Activated CD8-positive, alpha-beta memory T cell treated with anti-CD3 and anti-CD28 coated beads, Interleukin-2, amount 10 ng/mL, durations not matched to agents 7 days and 5 days (primary cell): ENCODE measurements around the gene SERPINE2. TPM values are rescaled to one million over a fixed set of nuclear protein-coding genes. Genes with fewer than 3 reads are reported as not detected.
A peak's percentile ranks its signal among the peaks of the same experiment; 100 is the strongest.

Source experiments
- ATAC-seq: fragments of 150-1000 bp; cut with Tn5 transposase; one replicate; pipeline ENCODE4 v1.10.0; 2021; ENCODE audit warnings: moderate library complexity
- CTCF ChIA-PET: fragments of 350-600 bp; sonication (Branson Sonifier 250); formaldehyde crosslinking; loops from one replicate; lab custom pipeline; 2021; ENCODE audit warnings: antibody characterized with exemption; lab: Charles Lee
- DNase-seq: peaks from one replicate; pipeline ENCODE4 v3.0.0-alpha.2; 2020
- H3K27ac Mint-ChIP-seq: one replicate; pipeline ENCODE4 v1.8.0; 2021; ENCODE audit warnings: mild to moderate bottlenecking, mixed read lengths
- H3K27me3 Mint-ChIP-seq: one replicate; pipeline ENCODE4 v1.8.0; 2021; ENCODE audit warnings: mixed read lengths
- H3K36me3 Mint-ChIP-seq: one replicate; pipeline ENCODE4 v1.8.0; 2021; ENCODE audit warnings: mild to moderate bottlenecking, mixed read lengths
- H3K4me1 Mint-ChIP-seq: one replicate; pipeline ENCODE4 v1.8.0; 2021; ENCODE audit warnings: mixed read lengths
- H3K4me3 Mint-ChIP-seq: one replicate; pipeline ENCODE4 v1.8.0; 2021; ENCODE audit warnings: mild to moderate bottlenecking, moderate library complexity, mixed read lengths
- H3K9me3 Mint-ChIP-seq: one replicate; pipeline ENCODE4 v1.8.0; 2022; ENCODE audit warnings: low read depth, mixed read lengths
- total RNA-seq, 2 experiments: library from RNA; stranded (reverse); gene quantifications; one replicate each; pipeline ENCODE4 v1.2.3, GENCODE V29; 2021

SERPINE2 gene
- total RNA-seq, 2 experiments from 2014 or later = 1.9 to 8.2 TPM

DNA sequence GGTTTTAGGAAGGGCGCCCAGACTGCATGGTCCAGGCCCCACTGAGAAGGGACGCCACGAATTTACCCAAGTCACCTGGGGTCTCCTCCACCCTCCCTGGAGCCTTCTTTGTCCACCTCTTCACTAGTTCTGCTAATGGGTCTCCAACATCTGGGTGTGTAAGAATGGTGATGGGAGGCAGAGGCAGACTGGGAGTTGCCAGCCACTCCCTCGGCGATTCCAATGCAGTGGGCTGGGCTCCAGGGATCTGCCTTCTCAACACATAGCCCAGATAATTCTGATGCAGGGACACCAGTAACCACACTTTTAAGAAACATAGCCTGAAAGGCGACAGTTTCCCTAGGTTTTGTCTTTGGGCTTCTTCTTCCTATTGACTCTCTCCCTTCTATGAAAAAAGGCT, 42.7 kb downstream of the SERPINE2 start:
- H3K4me1 Mint-ChIP-seq = peaks cover 11% of the 10 kb centered on the region
- no peak overlapping the region for H3K4me3 Mint-ChIP-seq
- no peak overlapping the region for H3K27ac Mint-ChIP-seq
- H3K9me3 Mint-ChIP-seq = no peaks in the 10 kb centered on the region
- ATAC-seq (no peak), DNase-seq (no peak)
- CTCF ChIA-PET = interaction anchor here (7.1 kb wide), 1 partner anchor 288 kb away, joined by 95 read pairs; no protein-coding TSS in a partner anchor
- no peaks in the 10 kb centered on the region for H3K36me3 Mint-ChIP-seq
- H3K27me3 Mint-ChIP-seq = no peaks in the 10 kb centered on the region

DNA sequence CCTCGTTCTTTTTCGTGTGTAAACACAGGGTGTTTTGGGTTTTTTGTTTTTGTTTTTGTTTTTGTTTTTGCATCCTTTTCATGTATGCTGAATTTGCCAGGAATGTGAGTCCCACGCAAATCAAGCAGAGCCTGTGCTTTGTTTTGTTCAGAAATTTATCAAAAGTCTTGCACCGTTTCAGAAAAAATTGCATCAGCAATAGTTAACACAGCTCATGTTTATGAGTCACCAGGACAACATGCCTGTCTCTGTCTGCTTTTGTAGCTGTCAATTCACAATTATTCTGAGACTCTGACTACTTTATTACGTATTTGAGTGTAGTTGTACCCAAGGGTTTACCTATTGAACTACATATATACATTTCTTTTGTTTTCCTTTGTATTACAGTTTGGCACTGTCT, 43.5 kb downstream of the SERPINE2 start:
- CTCF ChIA-PET = interaction anchor here (2.9 to 7.1 kb wide), 3 partner anchors 24 to 289 kb away, joined by 17 to 95 read pairs (median 57); no protein-coding TSS in a partner anchor
- DNase-seq = no peak
- H3K27ac Mint-ChIP-seq = peak overlapping the region; percentile 20
- H3K36me3 Mint-ChIP-seq = no peaks in the 10 kb centered on the region
- no peaks in the 10 kb centered on the region for H3K9me3 Mint-ChIP-seq
- H3K4me3 Mint-ChIP-seq = no peak overlapping the region
- peaks cover 11% of the 10 kb centered on the region for H3K4me1 Mint-ChIP-seq
- ATAC-seq = no peak
- H3K27me3 Mint-ChIP-seq = no peaks in the 10 kb centered on the region

DNA sequence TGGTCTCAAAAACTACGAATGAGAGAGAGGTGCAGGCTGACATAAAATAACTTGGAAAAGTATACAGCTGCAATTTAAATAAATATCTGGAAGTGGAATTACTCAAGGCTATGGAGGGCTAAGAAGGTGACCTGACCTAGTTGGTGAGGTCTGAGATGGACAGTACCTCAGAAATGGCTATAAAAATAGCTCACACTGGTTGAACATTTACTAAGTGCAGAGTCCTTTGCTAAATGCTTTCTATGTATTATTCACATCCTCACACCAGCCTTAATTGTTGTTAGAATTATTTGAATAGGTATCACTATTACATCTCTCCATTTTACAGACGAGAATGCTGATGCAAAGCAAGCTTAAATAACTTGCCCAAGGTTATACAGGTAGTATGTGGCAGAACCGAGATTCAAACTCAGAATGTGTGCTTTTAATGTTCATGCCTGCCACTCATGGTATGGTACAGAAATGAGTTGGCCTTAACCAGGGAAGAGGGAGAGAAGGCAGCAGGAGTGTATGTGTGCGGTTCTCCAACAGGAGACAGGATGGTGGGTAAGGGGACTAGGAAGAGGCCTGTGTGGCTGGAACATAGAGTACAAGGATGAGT, 44.4 kb downstream of the SERPINE2 start:
- no peaks in the 10 kb centered on the region for H3K27me3 Mint-ChIP-seq
- H3K36me3 Mint-ChIP-seq = no peaks in the 10 kb centered on the region
- no peak for DNase-seq
- no peaks in the 10 kb centered on the region for H3K9me3 Mint-ChIP-seq
- no peak overlapping the region for H3K27ac Mint-ChIP-seq
- H3K4me3 Mint-ChIP-seq = no peak overlapping the region
- no peak for ATAC-seq
- CTCF ChIA-PET = interaction anchor here (1.0 to 7.1 kb wide), 11 partner anchors 10 to 289 kb away, joined by 3 to 95 read pairs (median 11); no protein-coding TSS in a partner anchor
- peaks cover 11% of the 10 kb centered on the region for H3K4me1 Mint-ChIP-seq

DNA sequence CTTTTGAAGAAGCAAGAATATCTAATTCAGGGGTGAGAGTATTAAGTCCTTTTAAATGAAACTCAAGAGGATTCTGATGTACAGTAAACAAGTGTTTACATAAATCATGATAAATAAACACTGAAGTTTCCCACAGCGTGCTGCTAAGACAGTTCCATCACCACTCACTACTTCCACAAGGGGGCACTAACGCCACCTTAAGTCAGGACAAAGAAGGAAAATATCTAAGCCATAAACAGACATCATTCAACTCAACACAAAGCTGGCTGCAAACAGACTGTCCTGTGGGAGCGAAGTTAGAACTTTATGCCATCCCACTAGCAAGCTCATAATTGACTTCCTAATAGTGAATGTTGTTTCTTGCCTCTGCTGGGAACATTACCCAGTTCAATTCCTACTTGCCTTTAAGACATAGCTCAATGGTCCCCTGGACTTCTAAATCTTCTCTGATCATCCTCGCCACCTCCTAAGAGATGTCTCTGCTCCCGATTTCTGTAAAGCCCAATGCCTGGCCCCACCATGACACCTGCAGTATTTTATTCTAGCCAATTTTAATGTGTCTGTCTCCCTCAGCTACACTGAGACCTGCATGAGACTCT, 45.4 kb downstream of the SERPINE2 start:
- Mint-ChIP-seq H3K27me3 (no peaks in the 10 kb centered on the region), H3K4me1 (peaks cover 11% of the 10 kb centered on the region), H3K36me3 (no peaks in the 10 kb centered on the region), H3K4me3 (no peak overlapping the region), H3K27ac (no peak overlapping the region), H3K9me3 (no peaks in the 10 kb centered on the region)
- CTCF ChIA-PET = interaction anchor here (0.6 to 7.1 kb wide), 32 partner anchors 8 to 743 kb away, joined by 3 to 95 read pairs (median 4); partner anchors contain the start of gene AP1S3
- DNase-seq (peak; percentile 75), ATAC-seq (peak; percentile 79)

DNA sequence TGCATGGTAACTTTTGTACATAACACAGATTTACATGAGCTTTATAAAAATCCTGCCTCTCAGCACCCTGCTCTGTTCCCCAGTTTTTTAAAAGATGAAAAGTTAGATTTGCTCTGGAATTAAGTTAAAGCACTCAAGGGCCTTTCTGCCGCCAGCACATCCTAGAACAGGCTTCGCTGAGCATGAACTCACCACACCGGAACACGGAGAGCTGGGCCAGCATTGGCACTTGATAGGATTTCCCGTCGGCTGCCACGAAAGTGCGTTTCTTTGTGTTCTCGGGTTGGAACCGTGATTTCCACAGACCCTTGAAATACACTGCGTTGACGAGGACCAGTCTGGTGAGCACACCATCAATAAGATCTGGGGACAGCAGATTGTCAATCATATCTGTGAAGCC, 47.5 kb downstream of the SERPINE2 start:
- Mint-ChIP-seq H3K27ac (no peak overlapping the region), H3K9me3 (no peaks in the 10 kb centered on the region), H3K27me3 (peaks cover 9% of the 10 kb centered on the region), H3K36me3 (no peaks in the 10 kb centered on the region), H3K4me3 (no peak overlapping the region), H3K4me1 (peaks cover 11% of the 10 kb centered on the region)
- CTCF ChIA-PET = interaction anchor here (0.8 to 7.1 kb wide), 6 partner anchors 13 to 377 kb away, joined by 3 to 95 read pairs (median 10); partner anchors contain the start of gene SERPINE2
- no peak for DNase-seq
- ATAC-seq = no peak

DNA sequence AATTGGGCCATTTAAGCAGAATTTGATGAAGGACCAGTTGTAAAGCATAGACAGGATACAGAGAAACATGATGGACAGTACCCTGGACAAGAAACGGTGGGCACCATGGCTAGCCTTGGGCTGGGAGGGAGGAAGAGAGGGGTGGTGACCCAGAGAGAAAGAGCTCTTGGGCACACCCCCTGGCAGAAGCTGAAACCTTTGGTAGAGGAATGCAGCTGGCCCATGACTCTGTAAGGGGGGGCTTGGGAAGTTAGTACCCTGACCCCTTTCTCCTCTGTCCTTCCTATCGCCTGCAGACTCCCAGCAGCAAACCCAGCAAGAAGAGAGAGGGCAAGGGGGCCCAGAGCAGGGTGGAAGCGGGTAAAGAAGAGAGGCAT, 49.2 kb downstream of the SERPINE2 start:
- no peak for ATAC-seq
- Mint-ChIP-seq H3K4me1 (peaks cover 2% of the 10 kb centered on the region), H3K36me3 (no peaks in the 10 kb centered on the region), H3K4me3 (no peak overlapping the region), H3K27ac (no peak overlapping the region), H3K27me3 (peaks cover 17% of the 10 kb centered on the region), H3K9me3 (no peaks in the 10 kb centered on the region)
- no peak for DNase-seq
- CTCF ChIA-PET = interaction anchor here (7.1 kb wide), 2 partner anchors 19 to 294 kb away, joined by 57 to 95 read pairs; no protein-coding TSS in a partner anchor

DNA sequence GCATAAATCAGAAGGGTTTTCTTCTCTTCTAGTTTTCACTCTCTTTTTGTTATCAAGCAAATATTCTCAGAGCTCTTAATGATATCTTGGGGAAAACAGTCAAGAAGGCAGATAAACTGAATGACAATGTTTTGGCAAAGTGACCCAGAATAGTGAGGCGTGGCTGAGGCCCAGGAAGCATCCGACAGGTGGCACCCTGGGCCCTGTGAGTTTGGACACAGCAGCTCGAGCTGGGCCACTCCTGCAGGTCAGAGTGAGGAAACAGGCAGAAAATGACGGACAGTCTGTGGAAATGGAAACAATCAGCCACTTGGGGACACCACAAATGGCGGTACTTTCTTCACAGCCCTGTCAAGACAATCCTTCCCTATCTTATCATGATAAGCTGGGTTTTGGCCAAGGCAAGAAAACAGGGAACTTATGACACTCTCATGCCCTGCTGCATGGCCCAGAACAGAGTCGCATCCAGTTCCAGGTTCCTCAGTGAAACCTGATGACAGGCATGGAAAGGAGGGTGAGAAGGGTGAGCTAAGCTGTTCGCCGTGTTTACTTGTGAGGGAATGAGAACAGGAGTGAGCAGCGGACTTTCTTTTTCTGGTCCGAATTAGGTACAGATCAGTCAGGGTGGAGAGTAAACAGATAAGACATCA, 49.8 kb downstream of the SERPINE2 start:
- Mint-ChIP-seq H3K27ac (no peak overlapping the region), H3K36me3 (no peaks in the 10 kb centered on the region), H3K9me3 (no peaks in the 10 kb centered on the region), H3K4me1 (no peaks in the 10 kb centered on the region), H3K27me3 (peaks cover 17% of the 10 kb centered on the region), H3K4me3 (no peak overlapping the region)
- CTCF ChIA-PET = interaction anchor here (7.1 kb wide), 2 partner anchors 18 to 295 kb away, joined by 57 to 95 read pairs; no protein-coding TSS in a partner anchor
- DNase-seq (no peak), ATAC-seq (no peak)

DNA sequence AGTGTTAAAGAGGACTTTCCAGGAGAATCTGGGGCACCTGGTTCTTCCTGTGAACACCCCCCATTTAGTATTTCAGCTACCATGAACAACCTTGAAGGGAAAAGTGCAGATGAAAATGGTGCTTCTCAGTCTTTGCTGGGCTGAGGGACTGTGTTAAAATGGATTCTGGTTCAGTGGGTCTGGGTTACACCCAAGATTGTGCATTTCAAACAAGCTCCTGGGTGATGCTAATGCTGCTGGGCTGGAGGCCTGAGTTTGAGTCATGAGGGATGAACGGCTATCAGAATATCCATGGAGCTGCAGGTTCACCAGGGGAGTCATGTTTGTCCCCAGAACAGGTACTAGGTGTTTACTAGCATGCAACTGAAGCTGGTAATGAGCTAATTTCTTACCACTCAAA, 57.8 kb downstream of the SERPINE2 start:
- DNase-seq = no peak
- Mint-ChIP-seq H3K36me3 (no peaks in the 10 kb centered on the region), H3K27ac (no peak overlapping the region), H3K9me3 (no peaks in the 10 kb centered on the region), H3K27me3 (peaks cover 5% of the 10 kb centered on the region), H3K4me3 (no peak overlapping the region), H3K4me1 (peaks cover 2% of the 10 kb centered on the region)
- CTCF ChIA-PET = interaction anchor here (1.3 to 5.6 kb wide), 3 partner anchors 12 to 303 kb away, joined by 4 to 44 read pairs (median 9); no protein-coding TSS in a partner anchor
- no peak for ATAC-seq

DNA sequence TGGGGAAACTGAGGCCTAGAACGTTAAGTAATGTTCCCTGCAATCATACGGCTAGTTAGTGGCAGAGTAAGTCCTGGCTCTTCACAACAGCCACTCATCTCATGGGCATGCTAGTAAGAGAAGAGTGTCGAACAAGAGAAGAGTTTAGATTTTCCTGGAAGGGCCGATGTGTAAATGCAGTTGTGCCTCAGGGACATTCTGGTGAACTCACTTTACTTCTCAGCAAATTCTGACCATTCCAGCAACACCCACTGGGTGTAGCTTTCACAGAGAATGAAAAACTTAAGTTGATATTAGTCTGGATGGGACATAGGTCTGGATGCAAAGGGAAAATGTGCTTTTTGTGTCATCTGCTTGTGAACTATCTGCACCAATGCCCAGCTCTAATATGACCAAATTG, 58.3 kb downstream of the SERPINE2 start:
- ATAC-seq (no peak), DNase-seq (no peak)
- CTCF ChIA-PET = interaction anchor here (1.3 to 5.6 kb wide), 3 partner anchors 11 to 304 kb away, joined by 4 to 44 read pairs (median 9); no protein-coding TSS in a partner anchor
- no peaks in the 10 kb centered on the region for H3K36me3 Mint-ChIP-seq
- peaks cover 2% of the 10 kb centered on the region for H3K4me1 Mint-ChIP-seq
- no peaks in the 10 kb centered on the region for H3K9me3 Mint-ChIP-seq
- H3K27me3 Mint-ChIP-seq = peaks cover 2% of the 10 kb centered on the region
- no peak overlapping the region for H3K27ac Mint-ChIP-seq
- no peak overlapping the region for H3K4me3 Mint-ChIP-seq

DNA sequence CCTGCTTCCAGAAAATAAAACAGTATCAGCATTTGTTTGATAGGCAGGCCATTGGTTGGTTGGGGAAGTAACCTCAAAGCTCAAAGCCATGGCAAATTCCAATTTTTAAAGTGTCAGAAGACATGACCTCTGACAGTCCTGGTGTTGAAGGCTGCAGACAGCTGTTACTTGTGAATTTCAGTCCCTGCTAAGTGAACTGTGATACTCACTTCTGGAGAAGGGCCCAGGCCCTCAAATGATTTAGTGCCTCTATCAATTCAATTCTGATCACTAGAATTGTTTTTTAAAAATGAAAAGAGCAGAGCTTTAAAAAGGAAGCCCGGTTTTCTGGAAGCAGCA, 58.7 kb downstream of the SERPINE2 start:
- no peak for ATAC-seq
- no peaks in the 10 kb centered on the region for H3K36me3 Mint-ChIP-seq
- no peaks in the 10 kb centered on the region for H3K9me3 Mint-ChIP-seq
- peaks cover 2% of the 10 kb centered on the region for H3K4me1 Mint-ChIP-seq
- no peak overlapping the region for H3K4me3 Mint-ChIP-seq
- CTCF ChIA-PET = interaction anchor here (1.3 to 5.6 kb wide), 3 partner anchors 11 to 304 kb away, joined by 4 to 44 read pairs (median 9); no protein-coding TSS in a partner anchor
- DNase-seq = no peak
- H3K27ac Mint-ChIP-seq = no peak overlapping the region
- no peaks in the 10 kb centered on the region for H3K27me3 Mint-ChIP-seq

DNA sequence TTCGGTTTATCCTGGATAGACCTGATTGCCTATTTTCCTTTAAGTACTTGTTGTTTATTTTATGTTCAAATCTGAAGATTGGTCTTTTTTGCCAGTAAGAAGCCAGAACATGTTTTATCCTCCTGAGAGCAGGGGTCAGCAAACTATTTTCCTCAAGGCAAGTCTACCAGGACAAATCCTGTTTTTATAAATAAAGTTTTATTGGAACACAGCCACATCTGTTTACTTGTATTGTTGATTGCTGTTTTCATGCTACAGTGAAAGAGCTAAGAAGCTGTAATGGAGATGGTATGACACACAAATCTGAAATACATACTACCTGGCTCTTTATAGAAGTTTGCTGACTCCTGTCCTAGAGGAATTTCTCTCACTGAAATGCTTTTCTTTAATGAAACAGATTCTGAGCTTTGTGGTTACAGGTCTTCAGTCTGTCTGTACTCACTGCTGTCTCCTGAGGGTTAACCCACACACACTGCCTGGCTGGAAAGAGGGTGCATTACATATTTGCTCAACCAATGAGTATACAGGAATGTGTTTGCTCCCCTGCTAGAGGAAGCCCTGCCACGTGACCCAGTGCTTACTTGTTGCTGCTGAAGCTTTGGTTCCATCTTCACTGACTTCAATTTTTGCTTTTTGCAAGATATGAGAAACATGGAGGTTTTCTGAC, 59.2 kb downstream of the SERPINE2 start:
- H3K27ac Mint-ChIP-seq = no peak overlapping the region
- CTCF ChIA-PET = interaction anchor here (0.9 to 5.6 kb wide), 4 partner anchors 11 to 14 kb away, joined by 4 to 44 read pairs (median 8); no protein-coding TSS in a partner anchor
- DNase-seq = no peak
- no peaks in the 10 kb centered on the region for H3K36me3 Mint-ChIP-seq
- H3K4me3 Mint-ChIP-seq = no peak overlapping the region
- H3K27me3 Mint-ChIP-seq = no peaks in the 10 kb centered on the region
- H3K9me3 Mint-ChIP-seq = no peaks in the 10 kb centered on the region
- peaks cover 2% of the 10 kb centered on the region for H3K4me1 Mint-ChIP-seq
- ATAC-seq = no peak

DNA sequence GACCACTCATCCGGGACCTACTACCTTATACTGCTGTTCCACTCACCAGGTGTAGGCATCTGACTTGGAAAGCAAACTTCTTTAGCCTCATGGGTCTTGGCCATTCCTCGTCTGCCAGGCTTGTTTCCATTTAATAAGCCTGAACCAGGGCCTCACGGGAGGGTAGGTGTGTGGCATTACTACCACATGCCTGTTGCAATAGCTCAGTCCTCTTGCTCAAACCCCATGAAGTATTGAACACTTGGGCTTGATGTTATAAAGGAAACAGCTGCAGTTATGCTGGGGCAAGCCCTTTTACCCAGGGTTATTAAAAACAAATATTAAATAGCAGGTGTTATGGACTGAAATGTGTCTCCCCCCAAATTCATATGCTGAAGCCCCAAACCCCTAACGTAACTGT, 60.6 kb downstream of the SERPINE2 start:
- Mint-ChIP-seq H3K27ac (no peak overlapping the region), H3K36me3 (no peaks in the 10 kb centered on the region), H3K27me3 (no peaks in the 10 kb centered on the region), H3K4me1 (peaks cover under 1% of the 10 kb centered on the region), H3K9me3 (no peaks in the 10 kb centered on the region), H3K4me3 (no peak overlapping the region)
- CTCF ChIA-PET = interaction anchor here (0.6 to 5.6 kb wide), 6 partner anchors 9 to 17 kb away, joined by 3 to 44 read pairs (median 4); no protein-coding TSS in a partner anchor
- no peak for DNase-seq
- ATAC-seq = no peak
